Smooth muscle cell (in vitro differentiated cells): ENCODE measurements around the gene TNK1. TPM values are rescaled to one million over a fixed set of nuclear protein-coding genes. Genes with fewer than 3 reads are reported as not detected.

Source experiments
- DNase-seq: peaks from one replicate; lab custom pipeline; 2025; ENCODE audit not compliant: unreplicated experiment; lab: John Stamatoyannopoulos, UW
- H2AFZ ChIP-seq: fragments of 200-600 bp; sonication (generic); 2 replicates; pipeline ENCODE4 v1.6.0; 2016; ENCODE audit warnings: antibody characterized with exemption, low read depth, mild to moderate bottlenecking
- H3F3A ChIP-seq: fragments of 200-600 bp; sonication (generic); 2 replicates; pipeline ENCODE4 v1.6.0; 2017; ENCODE audit warnings: antibody characterized with exemption, low read depth
- H3K27ac ChIP-seq: fragments of 200-600 bp; sonication (generic); 2 replicates; pipeline ENCODE4 v1.5.1; 2016; ENCODE audit warnings: low read depth, mild to moderate bottlenecking
- H3K27me3 ChIP-seq: fragments of 200-600 bp; sonication (generic); 2 replicates; pipeline ENCODE4 v1.6.1; 2016; ENCODE audit warnings: low read depth, mild to moderate bottlenecking
- H3K36me3 ChIP-seq: fragments of 200-600 bp; sonication (generic); 2 replicates; pipeline ENCODE4 v1.5.1; 2016; ENCODE audit warnings: low read depth
- H3K4me1 ChIP-seq: fragments of 200-600 bp; sonication (generic); 2 replicates; pipeline ENCODE4 v1.5.1; 2016; ENCODE audit warnings: low read depth
- H3K4me2 ChIP-seq: fragments of 200-600 bp; sonication (generic); 2 replicates; pipeline ENCODE4 v1.6.0; 2016; ENCODE audit warnings: mild to moderate bottlenecking
- H3K4me3 ChIP-seq: fragments of 200-600 bp; sonication (generic); 2 replicates; pipeline ENCODE4 v1.5.1; 2016; ENCODE audit warnings: mild to moderate bottlenecking
- H3K79me2 ChIP-seq: fragments of 200-600 bp; sonication (generic); 2 replicates; pipeline ENCODE4 v1.6.0; 2016; ENCODE audit warnings: low read depth, mild to moderate bottlenecking
- H3K9ac ChIP-seq: fragments of 200-600 bp; sonication (generic); 2 replicates; pipeline ENCODE4 v1.6.0; 2016; ENCODE audit warnings: low read depth
- H3K9me3 ChIP-seq: fragments of 200-600 bp; sonication (generic); replicated peaks from 2 replicates; pipeline ENCODE4 v1.5.1; 2016; ENCODE audit warnings: low read depth
- H4K20me1 ChIP-seq: fragments of 200-600 bp; sonication (generic); 2 replicates; pipeline ENCODE4 v1.6.0; 2016; ENCODE audit warnings: low read depth
- WGBS: methylation state at CpG from one replicate; pipeline ENCODE4 v1.1.7; 2016; ENCODE audit warnings: low lambda C conversion rate; 5-methylcytosine and 5-hydroxymethylcytosine counted together
- polyA plus RNA-seq: library from polyadenylated mRNA; unstranded; fragments of >200 nt; fragmentation: Nextera tagmentation; extraction: Ambion mirVana; gene quantifications from 2 replicates; pipeline ENCODE4 v1.2.1, GENCODE V29; 2016
- total RNA-seq: library from RNA; depleted of rRNA; stranded (reverse); fragments of >200 nt; gene quantifications from 2 replicates; pipeline ENCODE4 v1.2.3, GENCODE V29; 2014
- TF ChIP-seq, protein P1 (sequence below): fragments of 200-600 bp; sonication (generic); IDR thresholded peaks from 2 replicates; pipeline ENCODE4 v1.5.1; 2017; ENCODE audit warnings: borderline replicate concordance, mild to moderate bottlenecking, antibody characterized with exemption; ENCODE audit not compliant: insufficient read depth, poor library complexity, severe bottlenecking

TNK1 gene
- total and polyA plus RNA-seq, 2 experiments from 2014 or later = 3.6 to 6.3 TPM

DNA sequence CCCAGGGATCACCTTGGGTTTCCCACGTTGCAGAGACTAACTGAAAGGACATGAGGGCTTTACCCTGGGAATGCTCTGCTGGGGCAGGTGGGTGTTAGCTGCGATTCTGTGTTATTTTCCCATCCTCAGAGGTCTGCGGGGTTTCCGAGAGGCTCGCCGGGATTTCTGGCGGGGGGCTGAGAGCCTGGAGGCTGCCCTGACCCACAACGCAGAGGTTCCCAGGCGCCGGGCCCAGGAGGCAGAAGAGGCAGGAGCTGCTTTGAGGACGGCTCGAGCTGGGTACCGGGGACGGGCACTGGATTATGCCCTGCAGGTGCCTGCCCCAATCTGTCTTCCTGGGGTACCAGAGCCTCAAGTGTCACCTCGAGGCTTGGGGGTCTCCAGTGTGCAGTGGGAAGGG, 37.6 kb upstream of the TNK1 start:
- H3K4me3 ChIP-seq = no peak overlapping the region
- H3K79me2 ChIP-seq = no peaks in the 10 kb centered on the region
- H3K27ac ChIP-seq = no peak overlapping the region
- H2AFZ ChIP-seq = no peak overlapping the region
- WGBS = 92% methylated on average over 15 of the region's 15 CpGs
- no peak overlapping the region for H3K4me2 ChIP-seq
- no peak overlapping the region for H3K9ac ChIP-seq
- no peaks in the 10 kb centered on the region for H3F3A ChIP-seq
- H3K36me3 ChIP-seq = no peaks in the 10 kb centered on the region
- no peaks in the 10 kb centered on the region for H3K27me3 ChIP-seq
- no peaks in the 10 kb centered on the region for H3K4me1 ChIP-seq
- no peak for DNase-seq
- TF ChIP-seq, protein P1, sequence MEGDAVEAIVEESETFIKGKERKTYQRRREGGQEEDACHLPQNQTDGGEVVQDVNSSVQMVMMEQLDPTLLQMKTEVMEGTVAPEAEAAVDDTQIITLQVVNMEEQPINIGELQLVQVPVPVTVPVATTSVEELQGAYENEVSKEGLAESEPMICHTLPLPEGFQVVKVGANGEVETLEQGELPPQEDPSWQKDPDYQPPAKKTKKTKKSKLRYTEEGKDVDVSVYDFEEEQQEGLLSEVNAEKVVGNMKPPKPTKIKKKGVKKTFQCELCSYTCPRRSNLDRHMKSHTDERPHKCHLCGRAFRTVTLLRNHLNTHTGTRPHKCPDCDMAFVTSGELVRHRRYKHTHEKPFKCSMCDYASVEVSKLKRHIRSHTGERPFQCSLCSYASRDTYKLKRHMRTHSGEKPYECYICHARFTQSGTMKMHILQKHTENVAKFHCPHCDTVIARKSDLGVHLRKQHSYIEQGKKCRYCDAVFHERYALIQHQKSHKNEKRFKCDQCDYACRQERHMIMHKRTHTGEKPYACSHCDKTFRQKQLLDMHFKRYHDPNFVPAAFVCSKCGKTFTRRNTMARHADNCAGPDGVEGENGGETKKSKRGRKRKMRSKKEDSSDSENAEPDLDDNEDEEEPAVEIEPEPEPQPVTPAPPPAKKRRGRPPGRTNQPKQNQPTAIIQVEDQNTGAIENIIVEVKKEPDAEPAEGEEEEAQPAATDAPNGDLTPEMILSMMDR = no peak
- no peaks in the 10 kb centered on the region for H3K9me3 ChIP-seq
- peaks cover 9% of the 10 kb centered on the region for H4K20me1 ChIP-seq

DNA sequence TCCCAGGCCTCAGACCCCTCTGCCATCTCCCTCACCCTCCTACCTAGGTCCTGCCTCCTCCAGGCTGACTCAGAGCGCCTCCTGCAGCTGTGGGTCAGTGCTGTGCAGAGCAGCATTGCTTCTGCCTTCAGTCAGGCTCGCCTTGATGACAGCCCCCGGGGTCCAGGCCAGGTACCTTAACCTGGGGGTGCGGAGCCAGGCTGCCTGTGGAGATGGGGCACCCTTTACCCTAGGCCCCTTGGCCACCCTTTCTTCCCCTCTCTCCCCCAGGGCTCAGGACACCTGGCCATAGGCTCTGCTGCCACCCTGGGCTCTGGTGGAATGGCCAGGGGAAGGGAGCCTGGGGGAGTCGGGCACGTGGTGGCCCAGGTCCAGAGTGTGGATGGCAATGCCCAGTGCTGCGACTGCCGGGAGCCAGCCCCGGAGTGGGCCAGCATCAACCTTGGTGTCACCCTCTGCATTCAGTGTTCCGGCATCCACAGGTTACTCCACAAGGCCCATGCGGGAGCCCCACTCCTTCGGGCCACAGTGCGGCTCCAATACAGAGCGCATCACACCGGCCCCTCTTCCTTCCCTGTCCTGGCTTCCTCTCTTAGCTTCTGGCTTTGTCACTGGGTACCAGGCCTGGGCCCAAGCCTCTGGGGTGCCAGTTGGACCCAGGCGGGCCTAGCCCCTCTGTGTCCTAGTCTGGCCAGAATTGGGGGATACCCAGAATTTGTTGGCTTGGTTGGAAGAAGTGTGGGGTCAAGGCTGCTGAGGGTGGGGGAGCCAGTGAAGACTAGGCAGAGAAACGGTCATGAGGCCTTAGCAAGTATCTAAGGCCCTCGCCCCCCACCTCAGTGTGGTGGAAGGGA, 33.9 kb upstream of the TNK1 start:
- H3K36me3 ChIP-seq = no peaks in the 10 kb centered on the region
- H3K4me1 ChIP-seq = peaks cover 11% of the 10 kb centered on the region
- H3K27ac ChIP-seq = no peak overlapping the region
- H3K9me3 ChIP-seq = no peaks in the 10 kb centered on the region
- peaks cover 3% of the 10 kb centered on the region for H3F3A ChIP-seq
- no peaks in the 10 kb centered on the region for H3K27me3 ChIP-seq
- TF ChIP-seq, protein P1 = no peak
- H3K4me3 ChIP-seq = no peak overlapping the region
- H3K79me2 ChIP-seq = peaks cover 12% of the 10 kb centered on the region
- H2AFZ ChIP-seq = no peak overlapping the region
- H4K20me1 ChIP-seq = peaks cover 15% of the 10 kb centered on the region
- no peak overlapping the region for H3K4me2 ChIP-seq
- DNase-seq = no peak
- H3K9ac ChIP-seq = no peak overlapping the region
- WGBS = 89% methylated on average over 16 of the region's 18 CpGs

DNA sequence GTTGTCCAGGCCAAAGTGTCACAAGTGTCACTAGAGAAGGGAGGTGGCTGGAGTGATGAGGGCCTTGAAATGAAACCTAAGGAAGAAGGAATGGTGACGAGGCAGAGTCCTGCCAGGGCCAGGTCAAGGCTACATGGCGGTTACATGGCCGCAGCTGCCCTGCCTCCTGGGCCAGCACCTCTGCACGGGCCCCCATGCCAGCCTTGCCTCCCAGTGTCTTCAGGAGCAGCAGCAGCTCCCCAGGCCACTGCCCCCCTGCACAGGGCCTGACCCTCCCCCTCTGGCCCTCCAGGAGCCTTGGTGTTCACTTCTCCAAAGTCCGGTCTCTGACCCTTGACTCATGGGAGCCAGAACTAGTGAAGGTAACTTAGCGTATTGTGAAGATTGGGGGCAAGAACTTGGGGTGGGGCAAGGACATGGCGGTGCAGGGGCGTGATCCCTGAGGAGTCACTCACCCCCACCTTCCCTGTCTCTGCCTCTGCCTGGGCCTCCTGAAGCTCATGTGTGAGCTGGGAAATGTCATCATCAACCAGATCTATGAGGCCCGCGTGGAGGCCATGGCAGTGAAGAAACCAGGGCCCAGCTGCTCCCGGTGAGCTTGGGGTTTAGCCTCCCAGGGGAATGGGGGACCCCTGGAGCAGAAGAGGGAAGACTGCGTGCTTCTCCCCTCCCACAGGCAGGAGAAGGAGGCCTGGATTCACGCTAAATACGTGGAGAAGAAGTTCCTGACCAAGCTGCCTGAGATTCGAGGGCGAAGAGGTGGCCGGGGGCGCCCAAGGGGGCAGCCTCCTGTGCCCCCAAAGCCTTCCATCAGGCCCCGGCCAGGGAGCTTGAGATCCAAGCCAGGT, 33.0 kb upstream of the TNK1 start:
- Histone ChIP-seq H3K4me1 (peaks cover 16% of the 10 kb centered on the region), H2AFZ (no peak overlapping the region), H4K20me1 (peaks cover 15% of the 10 kb centered on the region), H3K9ac (no peak overlapping the region), H3K27me3 (no peaks in the 10 kb centered on the region), H3K9me3 (no peaks in the 10 kb centered on the region), H3K4me2 (no peak overlapping the region), H3K4me3 (no peak overlapping the region), H3F3A (peaks cover 6% of the 10 kb centered on the region), H3K27ac (peak overlapping the region; percentile 45), H3K79me2 (peaks cover 20% of the 10 kb centered on the region), H3K36me3 (no peaks in the 10 kb centered on the region)
- 84% methylated on average over 19 of the region's 19 CpGs for WGBS
- TF ChIP-seq, protein P1 = no peak
- DNase-seq = no peak
